Eye (tissue), 1 donor: ENCODE measurements around the gene UMOD.
A peak's percentile ranks its signal among the peaks of the same experiment; 100 is the strongest.

Experiments
- DNase-seq: peaks from one replicate; pipeline ENCODE4 v3.0.0-alpha.2; 2015

UMOD gene

GRCh38 chr16:20352615-20353014 lies at the start of gene UMOD:
TSS of gene UMOD (minus strand) at chr16:20352715. CDS start at chr16:20350737, 1,978 bp downstream.
- no peak for DNase-seq

GRCh38 chr16:20401475-20402016 lies 49.0 kb upstream of the UMOD start:
- DNase-seq = no peak

- DNase-seq = no peak
These were observed 48.6 kb upstream of the UMOD start for GRCh38 chr16:20401066-20401465.

- DNase-seq = no peak
These were observed 46.7 kb upstream of the UMOD start for GRCh38 chr16:20399185-20399584.

GRCh38 chr16:20398603-20399002 lies 46.1 kb upstream of the UMOD start:
- no peak for DNase-seq

DNA sequence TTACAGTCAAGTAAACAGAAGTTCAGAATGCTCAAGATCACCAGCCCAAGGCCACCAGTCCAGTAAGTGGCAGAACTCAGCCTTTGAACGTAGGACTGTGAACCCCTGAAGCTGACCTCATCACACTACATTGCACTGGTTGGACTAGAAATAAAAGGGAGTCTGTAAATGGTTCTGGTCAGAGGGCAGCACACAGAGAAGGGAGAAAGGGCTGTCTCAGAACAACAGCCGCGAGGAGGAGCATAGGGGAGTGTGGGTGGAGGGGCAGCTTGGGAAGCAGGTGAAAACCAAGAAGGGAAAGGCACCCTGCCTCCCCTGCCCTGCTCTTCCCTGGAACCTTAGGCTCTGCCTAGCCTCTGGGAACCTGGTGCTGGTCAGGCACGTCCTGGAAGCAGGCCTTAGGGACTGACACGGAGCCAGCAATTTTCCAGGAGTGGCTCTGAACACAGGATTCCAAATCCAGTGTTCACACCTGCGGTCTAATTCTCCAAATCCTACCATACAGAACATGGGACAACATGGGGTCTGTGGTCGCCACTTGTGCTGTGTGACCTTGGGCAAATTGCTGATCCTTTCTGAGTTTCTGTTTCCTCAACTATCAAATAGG lies 45.1 kb upstream of the UMOD start:
- DNase-seq = no peak

GRCh38 chr16:20396846-20397467 lies 44.4 kb upstream of the UMOD start:
- no peak for DNase-seq

DNA sequence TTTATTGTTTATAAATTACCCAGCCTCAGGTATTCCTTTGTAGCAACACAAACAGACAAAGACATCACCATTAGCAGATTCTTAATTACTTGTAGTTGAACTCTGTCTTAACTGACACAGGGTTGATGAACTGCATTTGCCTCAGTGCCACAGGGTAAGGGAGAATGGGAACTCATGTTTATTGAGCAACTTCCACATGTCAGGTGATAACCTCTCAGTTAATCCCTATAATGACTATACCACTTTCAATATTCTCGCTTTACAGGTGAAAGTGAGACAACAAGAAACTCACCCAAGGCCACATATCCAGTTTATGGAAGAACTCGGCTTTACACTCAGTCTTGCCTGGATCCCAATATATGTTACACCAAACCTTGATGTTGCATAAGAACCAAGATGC lies 43.4 kb upstream of the UMOD start:
- no peak for DNase-seq

DNA sequence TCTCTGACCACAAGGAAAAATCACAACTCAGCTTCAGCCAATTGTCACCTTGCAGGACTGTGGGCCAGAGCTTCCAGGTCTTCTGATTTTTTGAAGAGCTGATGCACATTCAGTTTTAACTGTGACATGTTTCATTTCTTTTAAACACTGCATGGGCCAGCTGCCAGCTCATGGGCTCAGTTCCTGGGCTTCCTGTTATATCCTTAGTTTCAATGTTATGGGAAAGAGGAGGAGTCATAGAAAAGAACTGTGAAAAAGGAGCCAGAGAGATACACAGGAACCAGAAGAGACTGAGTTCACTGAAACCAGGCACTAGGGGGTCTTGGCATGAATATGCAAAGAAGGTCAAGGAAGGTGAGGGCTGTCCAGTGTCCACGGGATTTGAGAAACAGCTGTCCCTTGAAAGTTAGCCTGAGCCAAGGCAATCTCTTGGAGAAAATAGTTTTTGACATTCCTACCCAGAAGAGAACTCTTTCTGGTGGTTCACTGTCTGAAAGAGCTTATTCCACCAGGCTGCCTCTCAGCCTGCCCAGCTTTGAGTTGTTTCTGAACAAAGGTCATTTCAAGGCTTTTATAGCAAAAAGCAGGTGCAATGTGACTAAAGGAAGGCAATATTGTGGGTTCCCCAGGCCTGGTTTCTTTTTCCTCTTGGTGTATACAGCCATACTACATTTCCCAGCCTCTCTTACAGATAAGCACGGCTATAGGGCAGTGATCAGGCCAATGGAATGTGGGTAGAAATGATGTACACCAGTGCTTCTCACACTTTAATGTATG lies 41.5 kb upstream of the UMOD start:
- no peak for DNase-seq

DNA sequence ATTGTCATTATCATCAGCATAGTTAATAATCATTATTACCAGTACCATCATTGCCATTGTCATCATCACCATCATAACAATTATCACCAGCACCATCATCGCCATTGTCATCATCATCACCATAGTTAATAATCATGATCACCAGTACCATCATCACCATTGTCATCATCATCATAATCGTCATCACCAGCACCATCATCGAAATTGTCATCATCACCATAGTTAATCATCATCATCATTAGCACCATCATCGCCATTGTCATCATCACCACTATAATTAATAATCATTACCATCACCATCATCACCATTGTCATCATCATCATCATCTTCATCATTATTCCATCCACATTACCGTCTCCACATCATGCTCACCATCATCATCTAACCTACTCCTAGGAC lies 38.5 kb upstream of the UMOD start:
- DNase-seq = no peak

- no peak for DNase-seq
These were observed 36.3 kb upstream of the UMOD start for GRCh38 chr16:20388854-20389253.

DNA sequence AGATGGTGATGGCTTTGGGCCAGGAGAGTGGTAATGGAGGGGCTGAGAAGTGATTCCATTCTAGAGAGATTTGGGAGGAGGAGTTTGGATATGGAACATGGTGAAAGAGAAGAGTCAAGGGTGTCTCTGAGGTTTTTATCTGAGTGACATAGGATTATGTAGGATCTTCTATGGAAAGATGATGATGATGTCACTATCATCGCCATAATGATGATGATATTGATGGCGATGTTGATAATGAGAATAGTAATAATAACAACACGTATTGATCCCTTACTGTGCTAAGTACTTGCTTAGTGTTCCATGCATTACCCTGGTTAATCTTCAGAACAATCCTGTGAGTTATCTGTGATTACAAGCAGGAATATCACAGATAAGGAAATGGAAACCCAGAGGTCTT lies 35.5 kb upstream of the UMOD start:
- DNase-seq = no peak

DNA sequence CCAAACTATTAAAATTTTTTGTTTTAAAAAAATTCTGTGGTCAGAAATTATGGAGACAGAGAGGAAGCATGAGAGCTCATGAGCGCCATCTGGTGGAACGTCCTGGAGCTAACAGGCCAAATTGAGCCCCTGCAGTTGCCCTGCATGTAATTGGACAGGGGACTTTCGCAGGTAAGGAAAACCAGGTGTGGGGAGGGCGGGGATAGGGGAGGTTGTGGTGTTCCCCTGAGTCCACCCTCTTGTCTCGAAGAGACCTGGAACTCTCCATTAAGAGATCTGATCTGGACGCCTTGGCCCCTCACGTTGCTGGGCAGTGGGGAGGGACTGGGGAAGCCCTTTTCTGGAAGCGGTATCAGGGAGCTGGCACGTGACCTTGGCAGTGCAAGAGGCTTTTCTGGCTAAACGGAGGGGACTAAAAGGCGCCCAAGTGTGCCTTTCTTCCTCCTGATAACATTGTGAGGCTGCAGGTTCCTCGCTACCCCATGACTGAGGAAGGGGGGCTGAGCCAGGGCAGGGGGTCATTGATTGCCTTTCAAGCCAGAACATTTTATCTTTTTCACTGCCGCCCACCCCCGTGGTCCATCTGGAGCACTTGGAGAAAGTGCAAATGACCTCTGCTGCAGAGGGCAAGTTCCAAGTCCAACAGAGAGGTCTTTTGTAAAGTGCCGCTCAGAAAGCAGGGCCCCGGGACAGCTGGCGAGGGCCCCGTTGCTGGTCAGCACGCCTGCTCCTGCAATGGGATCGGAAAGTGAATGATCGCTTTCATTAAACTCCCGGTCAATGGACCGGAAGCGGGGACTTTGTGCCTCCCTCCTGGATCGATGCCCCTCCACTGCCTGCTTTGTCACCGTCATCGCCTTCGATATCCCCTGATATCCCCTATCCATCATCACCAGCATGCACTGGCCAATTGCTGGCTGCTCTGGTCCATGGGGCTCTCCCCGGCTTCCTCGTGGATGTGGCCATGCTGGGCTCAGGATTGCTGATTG lies 33.6 kb upstream of the UMOD start:
- peak; percentile 90 for DNase-seq

GRCh38 chr16:20383106-20384029 lies 30.9 kb upstream of the UMOD start:
- peak; percentile 93 for DNase-seq

DNA sequence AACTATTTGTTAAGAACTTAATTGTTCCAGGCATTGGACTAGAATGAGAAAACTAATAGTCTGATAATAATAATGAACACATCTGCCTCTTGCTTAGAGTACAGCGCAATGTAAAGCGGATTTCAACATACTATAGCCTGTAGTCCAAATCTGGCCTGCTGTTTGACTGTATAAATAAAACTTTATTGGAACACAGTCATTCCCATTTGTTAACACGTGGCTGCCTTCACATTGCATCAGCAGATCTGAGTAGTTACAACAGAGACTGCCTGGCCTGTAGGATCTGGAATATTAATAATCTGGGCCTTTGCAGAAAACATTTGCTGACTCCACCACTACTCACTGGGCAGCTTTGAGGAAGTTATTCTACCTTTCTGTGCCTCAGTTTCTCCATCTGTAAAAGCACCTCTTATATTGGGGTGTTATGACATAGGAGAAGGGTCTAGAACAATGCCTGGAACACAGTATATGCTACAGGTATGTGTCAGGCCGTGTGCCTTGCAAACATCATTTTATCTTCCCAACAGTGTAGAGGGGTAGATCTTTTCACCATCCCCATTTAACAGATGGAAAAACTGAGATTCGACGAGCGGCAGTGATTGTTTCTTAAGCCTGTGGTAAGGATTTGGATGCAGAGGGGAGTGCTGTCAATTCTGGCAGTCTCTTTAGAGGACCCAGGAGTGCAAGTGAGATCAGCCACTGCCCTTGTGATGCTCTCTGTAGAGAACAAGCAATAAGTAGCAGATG lies 29.9 kb upstream of the UMOD start:
- no peak for DNase-seq

GRCh38 chr16:20380782-20381181 lies 28.3 kb upstream of the UMOD start:
- DNase-seq = no peak

GRCh38 chr16:20377181-20377580 lies 24.7 kb upstream of the UMOD start:
- DNase-seq = no peak

DNA sequence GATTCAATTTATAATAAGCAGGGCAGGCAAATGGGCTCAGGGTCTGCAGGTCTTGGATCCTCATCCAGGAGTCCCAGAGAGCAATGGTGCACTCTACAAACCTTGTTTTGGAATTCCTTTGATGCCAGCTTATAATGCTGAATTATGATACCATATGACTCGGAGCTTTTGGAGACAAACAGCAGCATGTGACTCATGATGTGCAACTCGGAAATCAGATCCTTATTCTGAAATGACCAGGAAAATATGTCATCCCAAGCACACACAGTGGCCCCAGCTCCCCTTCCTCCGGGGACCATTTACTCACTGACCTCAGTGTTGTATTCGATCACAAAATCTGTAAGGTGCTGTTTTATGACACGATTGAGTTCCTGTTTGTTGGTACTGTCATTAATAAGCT lies 20.2 kb upstream of the UMOD start:
- DNase-seq = no peak

- no peak for DNase-seq
These were observed 17.0 kb upstream of the UMOD start for GRCh38 chr16:20369452-20370054.

DNA sequence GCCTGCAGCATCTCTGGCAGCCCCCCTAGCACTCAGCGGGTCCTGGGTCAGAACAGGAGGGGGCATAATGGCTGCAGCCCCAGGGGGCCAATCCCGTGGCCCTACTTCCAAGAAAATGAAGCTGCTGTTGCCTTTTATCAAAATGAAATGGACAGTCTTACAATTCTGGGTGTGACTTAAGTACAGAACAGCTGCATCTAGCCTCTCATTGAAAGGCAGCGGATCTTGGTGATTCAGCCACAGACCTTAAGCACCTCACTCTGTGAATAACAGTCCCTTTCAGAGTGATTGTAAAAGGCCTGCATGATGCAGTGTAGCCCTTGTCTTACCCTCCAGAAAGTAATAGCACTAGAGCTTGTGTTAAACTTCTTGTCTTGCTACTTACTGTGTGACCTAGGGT lies 11.5 kb upstream of the UMOD start:
- no peak for DNase-seq
